Measurements from ENCODE around the gene MC5R.

DNA sequence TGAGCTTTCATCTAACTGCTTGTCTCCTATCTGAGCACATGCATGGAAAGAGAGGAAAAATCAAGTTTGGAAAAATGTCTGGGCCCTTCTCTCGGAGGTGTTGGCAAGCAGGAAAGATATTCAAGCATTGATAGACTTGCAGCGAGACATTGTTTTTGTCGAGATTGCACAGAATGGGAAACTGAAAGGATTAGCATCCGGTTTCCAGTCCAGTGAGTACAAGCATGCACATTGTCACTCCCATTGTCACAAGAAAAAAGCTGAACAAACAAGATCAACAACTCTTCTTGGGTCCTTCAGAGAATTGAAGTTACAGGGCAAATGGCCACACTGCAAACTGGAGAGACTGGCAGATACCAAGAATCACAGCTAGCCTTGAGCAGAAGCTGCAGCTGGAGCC, 19.6 kb upstream of the MC5R start:
- TF ChIP-seq CTCF (IDR thresholded peaks at IDR 0.05 in 2 of 3, conservative IDR thresholded peaks at IDR 0.05 in 1 of 3; ENCODE audit: borderline replicate concordance in 1 of 3, insufficient read depth in 1 of 3, low read depth in 2 of 3, low read length in 2 of 3) (no peak), POLR2AphosphoS5 (IDR thresholded peaks at IDR 0.05; ENCODE audit: low read depth, low read length) (no peak), MAX (IDR thresholded peaks at IDR 0.05) (no peak), ZNF274 (IDR thresholded peaks at IDR 0.05; ENCODE audit: low read depth, low read length) (no peak), RAD21 (IDR thresholded peaks at IDR 0.05; ENCODE audit: low read depth) (no peak), POLR2A (IDR thresholded peaks at IDR 0.05; ENCODE audit: borderline replicate concordance, extremely low read depth, insufficient read depth, insufficient read length) (no peak), EZH2 (IDR thresholded peaks at IDR 0.05) (no peak), YY1 (IDR thresholded peaks at IDR 0.05; ENCODE audit: extremely low read depth, insufficient replicate concordance, low read depth, low read length) (no peak)

Measured in HCT116 (cell line).